Stomach (tissue), 9 donors: ENCODE measurements around the gene PTPA. TPM values are rescaled to one million over a fixed set of nuclear protein-coding genes. Genes with fewer than 3 reads are reported as not detected.

ENCODE experiments used
- DNase-seq, 2 donors: peaks; one replicate each; pipeline versions ENCODE4 v3.0.0 to v3.0.0-alpha.2; 2013 to 2019
- H3K27ac ChIP-seq, 5 donors: fragments of 200-600 bp in 4 of 5; sonication (generic) in 4 of 5; one replicate each; pipeline ENCODE4 v1.5.1; 2013 to 2019; ENCODE audit warnings: mild to moderate bottlenecking in 1 of 5, moderate library complexity in 1 of 5
- H3K27me3 ChIP-seq, 3 donors: fragments of 200-600 bp; sonication (generic); one replicate each; pipeline ENCODE4 v1.5.1; 2017 to 2019; ENCODE audit warnings: mixed run types in 1 of 3
- H3K36me3 ChIP-seq, 4 donors: fragments of 200-600 bp; sonication (generic); 1 replicate in 3 of 4; 2 replicates in 1 of 4; pipeline ENCODE4 v1.5.1; 2016 to 2019
- H3K4me1 ChIP-seq, 4 donors: fragments of 200-600 bp; sonication (generic); one replicate each; pipeline ENCODE4 v1.5.1; 2016 to 2019
- H3K4me3 ChIP-seq, 4 donors: fragments of 200-600 bp; sonication (generic) in 3 of 4; one replicate each; pipeline ENCODE4 v1.5.1; 2016 to 2019; ENCODE audit warnings: mild to moderate bottlenecking in 1 of 4
- H3K9me3 ChIP-seq, 4 donors: fragments of 200-600 bp; sonication (generic); one replicate each; pipeline ENCODE4 v1.5.1; 2016 to 2019
- EP300 ChIP-seq: sonication (generic); formaldehyde crosslinking; IDR thresholded peaks from one replicate; pipeline ENCODE4 v1.6.1; 2017; ENCODE audit warnings: antibody characterized with exemption
- POLR2A ChIP-seq, 4 donors: fragments of 450-650 bp; IDR thresholded peaks; one replicate each; pipeline ENCODE4 v1.6.1; 2016; ENCODE audit warnings: antibody characterized with exemption in 4 of 4, control low read depth in 2 of 4, mild to moderate bottlenecking in 1 of 4, moderate library complexity in 1 of 4
- POLR2AphosphoS5 ChIP-seq, 3 donors: sonication (generic); formaldehyde crosslinking; IDR thresholded peaks; one replicate each; pipeline ENCODE4 v1.6.1; 2016; ENCODE audit warnings: antibody characterized with exemption in 3 of 3
- WGBS, 5 donors: extraction: QIAGEN DNeasy Blood & Tissue Kit in 3 of 5; methylation state at CpG; one replicate each; pipeline versions ENCODE4 v1.1.5 to v1.1.7; 2013 to 2018; 5-methylcytosine and 5-hydroxymethylcytosine counted together
- intact Hi-C: fragments of 100-400 bp; cut with DNase I; formaldehyde crosslinking; loops from one replicate; pipeline ENCODE4 v1.15.1; 2023; ENCODE audit warnings: low total_unique reads
- polyA plus RNA-seq, 3 donors: library from polyadenylated mRNA; stranded (reverse); fragments of 200-250 nt; gene quantifications; one replicate each; pipeline ENCODE4 v1.2.3, GENCODE V29; 2013
- total RNA-seq, 5 donors: library from RNA; depleted of rRNA; stranded (reverse); fragments of >200 nt; gene quantifications; one replicate each; pipeline versions ENCODE4 v1.1.0 to v1.2.3, GENCODE V29; 2014 to 2016
- TF ChIP-seq, protein P1 (sequence below), 7 experiments: fragments of 450-650 bp in 4 of 7; fragments of 200-600 bp in 3 of 7; sonication (generic) in 3 of 7; IDR thresholded peaks; one replicate each; pipeline ENCODE4 v1.5.1; 2016 to 2019; ENCODE audit warnings: antibody characterized with exemption in 7 of 7, control low read depth in 2 of 7, mild to moderate bottlenecking in 1 of 7
- donor health status: healthy with polysubstance abuse.
- donor health status: Bipolar disorder and iron deficiency.
- donor health status: healthy.

The PTPA gene
- total and polyA plus RNA-seq, 8 donors, result 12.3 to 118 (median 73.6) TPM

DNA sequence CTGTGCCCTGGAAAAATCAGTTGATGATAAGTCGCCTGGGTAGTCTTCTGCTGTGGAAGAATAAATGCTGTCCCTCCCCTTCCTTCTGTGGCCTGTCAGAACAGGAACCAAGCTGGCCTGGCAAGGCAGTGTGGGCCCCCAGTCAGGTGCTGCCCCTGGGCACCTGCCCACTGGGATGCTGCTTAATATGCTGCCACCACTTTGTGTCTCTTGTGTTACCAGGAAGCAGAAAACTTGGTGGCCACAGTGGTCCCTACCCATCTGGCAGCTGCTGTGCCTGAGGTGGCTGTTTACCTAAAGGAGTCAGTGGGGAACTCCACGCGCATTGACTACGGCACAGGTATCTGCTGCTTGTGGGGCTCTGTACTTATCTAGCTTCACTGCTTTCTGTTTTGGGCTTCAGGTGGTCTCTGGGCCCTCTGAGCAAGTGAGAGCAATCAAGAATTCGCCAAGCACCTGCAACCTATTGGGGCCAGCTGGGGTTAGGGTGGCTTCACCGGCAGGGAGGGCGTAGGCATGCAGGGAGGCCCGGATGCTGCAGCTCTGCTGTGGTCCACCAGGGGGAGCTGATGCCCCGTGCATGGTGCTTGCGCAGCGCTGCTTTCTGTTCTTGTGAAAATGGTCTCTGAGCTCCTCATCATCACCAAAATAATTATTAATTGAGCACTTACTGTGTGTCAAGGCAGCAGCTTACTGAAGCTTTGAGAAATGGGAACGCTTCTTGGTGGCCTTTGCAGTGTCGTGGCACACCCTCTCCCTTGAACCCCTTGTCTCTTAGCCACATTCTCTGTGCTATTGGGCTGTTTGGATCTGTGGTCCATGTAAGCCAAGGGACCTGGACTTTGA, 20.3 kb downstream of the PTPA start:
- peaks cover 0 to 22% (median 14%) of the 10 kb centered on the region in 4 donors for H3K4me1 ChIP-seq
- no peaks in the 10 kb centered on the region for H3K9me3 ChIP-seq
- peak overlapping the region in 2 of 5 donors; percentile 42 to 54 for H3K27ac ChIP-seq
- peak; percentile 85 to 91 for DNase-seq
- peaks cover 15 to 92% (median 90%) of the 10 kb centered on the region in 4 donors for H3K36me3 ChIP-seq
- TF ChIP-seq, protein P1, sequence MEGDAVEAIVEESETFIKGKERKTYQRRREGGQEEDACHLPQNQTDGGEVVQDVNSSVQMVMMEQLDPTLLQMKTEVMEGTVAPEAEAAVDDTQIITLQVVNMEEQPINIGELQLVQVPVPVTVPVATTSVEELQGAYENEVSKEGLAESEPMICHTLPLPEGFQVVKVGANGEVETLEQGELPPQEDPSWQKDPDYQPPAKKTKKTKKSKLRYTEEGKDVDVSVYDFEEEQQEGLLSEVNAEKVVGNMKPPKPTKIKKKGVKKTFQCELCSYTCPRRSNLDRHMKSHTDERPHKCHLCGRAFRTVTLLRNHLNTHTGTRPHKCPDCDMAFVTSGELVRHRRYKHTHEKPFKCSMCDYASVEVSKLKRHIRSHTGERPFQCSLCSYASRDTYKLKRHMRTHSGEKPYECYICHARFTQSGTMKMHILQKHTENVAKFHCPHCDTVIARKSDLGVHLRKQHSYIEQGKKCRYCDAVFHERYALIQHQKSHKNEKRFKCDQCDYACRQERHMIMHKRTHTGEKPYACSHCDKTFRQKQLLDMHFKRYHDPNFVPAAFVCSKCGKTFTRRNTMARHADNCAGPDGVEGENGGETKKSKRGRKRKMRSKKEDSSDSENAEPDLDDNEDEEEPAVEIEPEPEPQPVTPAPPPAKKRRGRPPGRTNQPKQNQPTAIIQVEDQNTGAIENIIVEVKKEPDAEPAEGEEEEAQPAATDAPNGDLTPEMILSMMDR (IDR thresholded peaks at IDR 0.05), result peak in 6 of 7 experiments; percentile 47 to 98 (median 97)
- TF ChIP-seq EP300 (no peak), POLR2AphosphoS5 (IDR thresholded peaks at IDR 0.05) (peak in 1 of 3 donors; percentile 72)
- 37 to 40% (median 39%) methylated on average over 13 of the region's 13 CpGs for WGBS, 5 donors
- intact Hi-C loops, result loop anchor here (10.0 kb wide), 1 partner anchor 653 kb away; no protein-coding TSS in a partner anchor
- no peak overlapping the region for H3K4me3 ChIP-seq
- no peaks in the 10 kb centered on the region for H3K27me3 ChIP-seq

DNA sequence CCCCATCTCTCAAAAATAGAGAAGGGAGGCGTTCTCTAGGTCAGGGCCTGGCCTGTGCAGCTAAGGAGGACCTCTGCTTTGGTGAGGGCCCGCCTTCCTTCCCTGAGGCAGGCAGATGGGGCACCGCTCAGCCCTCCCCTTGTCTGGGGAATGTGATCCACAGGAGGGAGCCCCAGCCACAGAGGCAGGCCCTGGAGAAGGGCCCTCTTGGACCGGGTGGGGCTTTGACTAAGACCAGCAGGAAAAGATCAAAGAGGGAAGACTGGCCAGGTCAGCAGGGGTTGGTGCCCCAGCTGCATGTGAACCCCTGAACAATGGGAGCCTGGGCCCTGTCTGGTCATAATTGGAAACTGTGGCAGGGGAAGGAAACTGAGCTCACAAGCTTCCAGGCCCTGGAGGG, 21.9 kb downstream of the PTPA start:
- Histone ChIP-seq H3K4me3 (no peak overlapping the region), H3K9me3 (no peaks in the 10 kb centered on the region), H3K4me1 (peaks cover 3 to 26% (median 12%) of the 10 kb centered on the region in 4 donors), H3K27me3 (no peaks in the 10 kb centered on the region), H3K27ac (no peak overlapping the region), H3K36me3 (peaks cover 31 to 92% (median 90%) of the 10 kb centered on the region in 4 donors)
- intact Hi-C loops, result loop anchor here (10.0 kb wide), 1 partner anchor 652 kb away; no protein-coding TSS in a partner anchor
- 83 to 93% (median 89%) methylated on average over 2 to 4 of the region's 4 CpGs for WGBS, 5 donors
- no peak for TF ChIP-seq EP300
- TF ChIP-seq, protein P1 (IDR thresholded peaks at IDR 0.05), result no peak
- no peak for TF ChIP-seq POLR2AphosphoS5 (IDR thresholded peaks at IDR 0.05)
- TF ChIP-seq POLR2A (IDR thresholded peaks at IDR 0.05), result no peak
- DNase-seq, result no peak

DNA sequence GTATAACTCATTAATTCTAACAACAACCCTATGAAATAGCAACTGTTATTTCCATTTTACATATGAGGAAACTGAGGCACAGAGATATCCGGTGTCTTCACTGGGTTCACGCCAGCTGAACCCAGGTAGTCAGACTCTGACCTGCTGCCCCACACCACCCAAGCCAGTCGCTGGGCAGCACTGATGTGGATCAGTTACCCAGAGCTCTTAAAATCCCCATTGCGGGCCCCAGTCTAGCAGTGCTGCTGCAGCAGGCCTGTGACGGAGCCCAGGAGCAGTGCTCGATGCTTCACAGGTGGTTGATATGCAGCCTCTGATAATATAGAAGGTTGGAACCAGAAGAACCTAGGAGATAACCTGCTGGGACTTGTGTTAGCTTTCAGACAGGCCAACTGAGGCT, 24.3 kb downstream of the PTPA start:
- no peak for DNase-seq
- peaks cover 23 to 48% (median 33%) of the 10 kb centered on the region in 4 donors for H3K4me1 ChIP-seq
- TF ChIP-seq POLR2AphosphoS5 (IDR thresholded peaks at IDR 0.05) (no peak), POLR2A (IDR thresholded peaks at IDR 0.05) (no peak), EP300 (no peak)
- TF ChIP-seq, protein P1 (IDR thresholded peaks at IDR 0.05), result no peak
- no peaks in the 10 kb centered on the region for H3K27me3 ChIP-seq
- H3K9me3 ChIP-seq, result no peaks in the 10 kb centered on the region
- no peak overlapping the region for H3K4me3 ChIP-seq
- WGBS, 5 donors, result 83 to 91% (median 86%) methylated on average over 6 of the region's 6 CpGs
- H3K36me3 ChIP-seq, result peaks cover 31 to 75% (median 73%) of the 10 kb centered on the region in 4 donors
- intact Hi-C loops, result loop anchor here (5.0 to 10.0 kb wide), 2 partner anchors 477 to 649 kb away; no protein-coding TSS in a partner anchor
- H3K27ac ChIP-seq, result no peak overlapping the region

DNA sequence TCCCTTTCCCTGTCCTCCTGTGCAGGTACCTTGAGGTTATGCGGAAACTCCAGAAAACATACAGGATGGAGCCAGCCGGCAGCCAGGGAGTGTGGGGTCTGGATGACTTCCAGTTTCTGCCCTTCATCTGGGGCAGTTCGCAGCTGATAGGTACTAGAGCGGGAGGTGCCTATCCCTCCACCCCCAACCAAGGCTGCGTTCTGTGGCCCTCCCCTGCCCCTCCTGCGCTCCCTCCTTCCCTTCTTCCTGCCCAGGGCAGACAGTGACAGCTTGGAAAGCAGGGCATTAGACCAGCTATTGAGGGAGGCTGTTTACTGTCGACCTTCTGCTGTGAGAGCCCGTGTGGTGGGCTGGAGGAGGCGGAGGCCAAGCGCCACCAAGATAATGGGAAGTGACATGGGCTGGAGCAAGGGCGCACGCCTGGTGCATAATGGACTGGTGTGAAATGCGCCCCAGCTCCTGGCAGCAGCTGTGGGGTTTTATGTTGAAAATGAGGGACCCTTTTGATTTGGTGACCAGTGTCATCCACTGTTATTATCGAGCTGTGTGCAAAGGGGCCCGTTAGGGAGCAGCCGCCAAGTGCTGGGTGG, 25.3 kb downstream of the PTPA start:
- peaks cover 31 to 64% (median 63%) of the 10 kb centered on the region in 4 donors for H3K36me3 ChIP-seq

More for the DNA sequence above, 25.3 kb downstream of the PTPA start:
- Histone ChIP-seq H3K4me3 (no peak overlapping the region), H3K4me1 (peaks cover 34 to 53% (median 41%) of the 10 kb centered on the region in 4 donors), H3K27me3 (no peaks in the 10 kb centered on the region), H3K9me3 (no peaks in the 10 kb centered on the region), H3K27ac (peak overlapping the region in 3 of 5 donors; percentile 98 to 100 (median 98))
- no peak for DNase-seq
- WGBS, 5 donors, result 79 to 92% (median 81%) methylated on average over 11 to 16 of the region's 16 CpGs
- TF ChIP-seq EP300, result no peak
- intact Hi-C loops, result loop anchor here (5.0 to 10.0 kb wide), 2 partner anchors 476 to 648 kb away; no protein-coding TSS in a partner anchor
